Psoas muscle (tissue), 8 donors: Measurements from ENCODE around the gene LMBR1. TPM values are rescaled to one million over a fixed set of nuclear protein-coding genes. Genes with fewer than 3 reads are reported as not detected.

ENCODE experiments used
- ATAC-seq, 4 donors: fragments of 200-7000 bp; cut with Tn5 transposase; one replicate each; pipeline ENCODE4 v1.9.1; 2020; ENCODE audit warnings: moderate library complexity in 3 of 4, mild to moderate bottlenecking in 2 of 4
- DNase-seq, 2 donors: peaks; one replicate each; pipeline ENCODE4 v3.0.0-alpha.2; 2020
- H3K27ac ChIP-seq: fragments of 200-600 bp; one replicate; pipeline ENCODE4 v1.8.0; 2022
- H3K27me3 ChIP-seq, 3 donors: fragments of 200-600 bp in 1 of 3; one replicate each; pipeline versions ENCODE4 v1.6.1 to v1.8.0; 2013 to 2022; ENCODE audit warnings: low read length in 2 of 3, mild to moderate bottlenecking in 2 of 3, moderate library complexity in 1 of 3; ENCODE audit not compliant: insufficient read depth in 3 of 3
- H3K36me3 ChIP-seq, 2 donors: fragments of 200-600 bp in 1 of 2; one replicate each; pipeline versions ENCODE4 v1.6.1 to v1.8.0; 2013 to 2022; ENCODE audit warnings: low read depth in 1 of 2, mild to moderate bottlenecking in 1 of 2, moderate library complexity in 1 of 2; ENCODE audit not compliant: insufficient read depth in 1 of 2
- H3K4me1 ChIP-seq: fragments of 200-600 bp; one replicate; pipeline ENCODE4 v1.8.0; 2022
- H3K4me3 ChIP-seq: fragments of 200-600 bp; one replicate; pipeline ENCODE4 v1.8.0; 2022; ENCODE audit warnings: mild to moderate bottlenecking
- H3K9me3 ChIP-seq: fragments of 200-600 bp; one replicate; pipeline ENCODE4 v1.8.0; 2022
- WGBS, 3 donors: extraction: QIAGEN DNeasy Blood & Tissue Kit; methylation state at CpG; one replicate each; pipeline versions ENCODE4 v1.1.6 to v1.1.7; 2013; 5-methylcytosine and 5-hydroxymethylcytosine counted together
- intact Hi-C, 2 donors: fragments of 100-400 bp; cut with DNase I; formaldehyde crosslinking; loops; one replicate each; pipeline versions ENCODE4 v1.11.0 to v1.14.2; 2022
- polyA plus RNA-seq, 3 donors: library from polyadenylated mRNA; stranded (reverse); fragments of 200-250 nt; gene quantifications; one replicate each; pipeline ENCODE4 v1.2.3, GENCODE V29; 2013
- total RNA-seq, 4 donors: library from RNA; stranded (reverse); fragmentation: NEBNext Ultra II Directional in 2 of 4; extraction: Animal tissue kit (Norgen Biotek cat#: 25700) in 2 of 4; gene quantifications; one replicate each; pipeline versions ENCODE4 v1.2.1 to v1.2.4, GENCODE V29; 2021 to 2023
- TF ChIP-seq, protein P1 (sequence below): fragments of 200-600 bp; IDR thresholded peaks from one replicate; pipeline ENCODE4 v1.8.0; 2022; ENCODE audit warnings: antibody characterized with exemption
- donor health status: healthy with polysubstance abuse.
- donor health status: DM: no; HTN: no; CAD: no; lungs with moderate emphysema.
- donor health status: Bipolar disorder and iron deficiency.
- donor health status: healthy.
- donor health status: DM: yes; HTN: yes; CAD: no.
- donor health status: DM: no; HTN: no; CAD: no.
- donor health status: DM: no; HTN: no; CAD: no.
- donor health status: DM: yes; HTN: yes; CAD: no.

The LMBR1 gene
- total and polyA plus RNA-seq, 7 donors, result 6.4 to 33.3 (median 21.7) TPM

DNA sequence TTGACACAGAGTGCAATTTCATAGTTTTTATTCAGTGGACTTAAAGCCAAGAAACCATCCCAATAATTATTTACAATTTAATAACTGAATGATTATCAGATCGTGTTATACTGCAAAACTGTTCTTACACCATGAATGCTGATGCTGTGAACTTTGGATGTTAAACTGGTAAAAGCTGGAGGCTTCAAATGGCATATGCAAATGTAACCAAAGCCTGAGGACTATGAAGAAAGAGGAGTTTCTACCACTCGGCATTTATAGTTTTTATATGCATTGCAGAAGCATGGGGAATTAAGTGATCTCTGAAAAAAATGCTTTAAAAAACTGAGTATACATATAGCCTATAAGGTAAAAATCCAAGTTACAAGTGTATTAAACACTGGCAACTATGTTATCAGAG is 210.1 kb downstream of the LMBR1 start:
- WGBS, 3 donors, result 91 to 95% (median 94%) methylated on average over 2 of the region's 2 CpGs
- Histone ChIP-seq H3K36me3 (peaks cover 10 to 57% of the 10 kb centered on the region in 2 donors), H3K27me3 (no peaks in the 10 kb centered on the region), H3K27ac (no peak overlapping the region), H3K4me3 (no peak overlapping the region), H3K9me3 (no peaks in the 10 kb centered on the region), H3K4me1 (no peaks in the 10 kb centered on the region)
- ATAC-seq (no peak), DNase-seq (no peak)
- intact Hi-C loops, result no loop called here
- TF ChIP-seq, protein P1, sequence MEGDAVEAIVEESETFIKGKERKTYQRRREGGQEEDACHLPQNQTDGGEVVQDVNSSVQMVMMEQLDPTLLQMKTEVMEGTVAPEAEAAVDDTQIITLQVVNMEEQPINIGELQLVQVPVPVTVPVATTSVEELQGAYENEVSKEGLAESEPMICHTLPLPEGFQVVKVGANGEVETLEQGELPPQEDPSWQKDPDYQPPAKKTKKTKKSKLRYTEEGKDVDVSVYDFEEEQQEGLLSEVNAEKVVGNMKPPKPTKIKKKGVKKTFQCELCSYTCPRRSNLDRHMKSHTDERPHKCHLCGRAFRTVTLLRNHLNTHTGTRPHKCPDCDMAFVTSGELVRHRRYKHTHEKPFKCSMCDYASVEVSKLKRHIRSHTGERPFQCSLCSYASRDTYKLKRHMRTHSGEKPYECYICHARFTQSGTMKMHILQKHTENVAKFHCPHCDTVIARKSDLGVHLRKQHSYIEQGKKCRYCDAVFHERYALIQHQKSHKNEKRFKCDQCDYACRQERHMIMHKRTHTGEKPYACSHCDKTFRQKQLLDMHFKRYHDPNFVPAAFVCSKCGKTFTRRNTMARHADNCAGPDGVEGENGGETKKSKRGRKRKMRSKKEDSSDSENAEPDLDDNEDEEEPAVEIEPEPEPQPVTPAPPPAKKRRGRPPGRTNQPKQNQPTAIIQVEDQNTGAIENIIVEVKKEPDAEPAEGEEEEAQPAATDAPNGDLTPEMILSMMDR, result no peak

DNA sequence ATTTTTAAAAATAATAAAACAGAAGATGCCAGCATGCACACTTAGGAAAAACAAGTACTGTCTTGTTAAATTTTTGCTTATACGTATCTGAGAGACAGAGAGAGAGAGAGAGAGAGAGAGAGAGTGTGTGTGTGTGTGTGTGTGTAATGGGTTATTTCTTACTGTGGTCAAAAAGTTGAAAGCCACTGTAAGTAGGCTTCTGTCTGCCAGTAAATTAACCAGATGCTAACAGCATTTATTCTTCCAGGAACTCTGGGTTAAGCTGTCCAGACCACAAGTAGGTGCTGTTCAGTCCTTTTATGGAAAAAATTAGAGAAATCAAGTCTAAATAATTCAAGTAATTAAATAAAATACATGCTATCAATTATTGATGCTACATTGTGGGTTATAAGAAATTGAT is 212.7 kb downstream of the LMBR1 start:
- no peak for DNase-seq
- WGBS, 3 donors, result 55 to 100% (median 97%) methylated on average over 1 of the region's 1 CpG
- TF ChIP-seq, protein P1, result no peak
- H3K4me3 ChIP-seq, result no peak overlapping the region
- H3K9me3 ChIP-seq, result no peaks in the 10 kb centered on the region
- intact Hi-C loops, result no loop called here
- no peak for ATAC-seq
- peaks cover 10 to 80% of the 10 kb centered on the region in 2 donors for H3K36me3 ChIP-seq
- no peak overlapping the region for H3K27ac ChIP-seq
- H3K27me3 ChIP-seq, result no peaks in the 10 kb centered on the region
- H3K4me1 ChIP-seq, result no peaks in the 10 kb centered on the region

- TF ChIP-seq, protein P1, result no peak
- Histone ChIP-seq H3K4me1 (no peaks in the 10 kb centered on the region), H3K27me3 (no peaks in the 10 kb centered on the region), H3K27ac (no peak overlapping the region), H3K36me3 (peaks cover 10 to 66% of the 10 kb centered on the region in 2 donors), H3K9me3 (no peaks in the 10 kb centered on the region), H3K4me3 (no peak overlapping the region)
- DNase-seq (no peak), ATAC-seq (no peak)
- intact Hi-C loops, result no loop called here
- WGBS, 3 donors, result 94 to 95% (median 95%) methylated on average over 9 of the region's 9 CpGs
These were observed 215.5 kb downstream of the LMBR1 start for GRCh38 chr7:156677374-156678054.

DNA sequence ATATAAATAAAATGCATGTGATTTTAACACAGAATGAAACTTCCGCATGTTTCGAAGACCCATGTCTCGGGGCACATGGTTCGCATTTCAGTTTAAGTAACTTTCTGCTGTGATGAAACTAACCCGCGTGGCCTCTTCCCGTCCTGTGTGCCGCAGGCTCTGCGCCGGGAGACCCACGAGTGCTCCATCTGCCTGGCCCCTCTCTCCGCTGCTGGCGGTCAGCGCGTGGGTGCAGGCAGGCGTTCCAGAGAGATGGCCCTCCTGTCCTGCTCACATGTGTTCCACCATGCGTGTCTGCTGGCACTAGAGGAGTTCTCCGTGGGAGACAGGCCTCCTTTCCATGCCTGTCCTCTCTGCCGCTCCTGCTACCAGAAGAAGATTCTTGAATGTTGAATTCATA is 216.7 kb downstream of the LMBR1 start:
- H3K36me3 ChIP-seq, result peaks cover 10 to 62% of the 10 kb centered on the region in 2 donors
- WGBS, 3 donors, result 86 to 97% (median 91%) methylated on average over 19 of the region's 19 CpGs
- TF ChIP-seq, protein P1, result no peak

GRCh38 chr7:156675721-156676120 is 217.3 kb downstream of the LMBR1 start:
- H3K4me3 ChIP-seq, result no peak overlapping the region
- H3K27ac ChIP-seq, result no peak overlapping the region
- intact Hi-C loops, result no loop called here
- TF ChIP-seq, protein P1, result no peak
- no peaks in the 10 kb centered on the region for H3K4me1 ChIP-seq
- H3K27me3 ChIP-seq, result no peaks in the 10 kb centered on the region
- peaks cover 10 to 66% of the 10 kb centered on the region in 2 donors for H3K36me3 ChIP-seq
- no peak for DNase-seq
- no peak for ATAC-seq
- 80 to 84% (median 81%) methylated on average over 9 of the region's 9 CpGs for WGBS, 3 donors
- no peaks in the 10 kb centered on the region for H3K9me3 ChIP-seq

More for the DNA sequence above, 216.7 kb downstream of the LMBR1 start:
- Histone ChIP-seq H3K9me3 (no peaks in the 10 kb centered on the region), H3K4me1 (no peaks in the 10 kb centered on the region), H3K27ac (no peak overlapping the region), H3K4me3 (no peak overlapping the region), H3K27me3 (no peaks in the 10 kb centered on the region)
- DNase-seq (no peak), ATAC-seq (no peak)
- intact Hi-C loops, result no loop called here
